SU-DHL-6 (cell line): ENCODE measurements around the gene UBE3B.

Experiments used
- CTCF ChIP-seq: fragments of 200-600 bp; sonication (generic); IDR thresholded peaks from one replicate; pipeline ENCODE4 v1.5.1; 2017; ENCODE audit warnings: antibody characterized with exemption, mild to moderate bottlenecking, low read length, moderate library complexity; ENCODE audit not compliant: insufficient read depth, poor library complexity, severe bottlenecking
- EZH2phosphoT487 ChIP-seq: fragments of 200-600 bp; sonication (generic), shearing (Covaris generic); conservative IDR thresholded peaks from 2 replicates; pipeline ENCODE4 v1.6.1; 2018; ENCODE audit warnings: mild to moderate bottlenecking, antibody characterized with exemption, low read length, moderate library complexity, mixed read lengths

DNA sequence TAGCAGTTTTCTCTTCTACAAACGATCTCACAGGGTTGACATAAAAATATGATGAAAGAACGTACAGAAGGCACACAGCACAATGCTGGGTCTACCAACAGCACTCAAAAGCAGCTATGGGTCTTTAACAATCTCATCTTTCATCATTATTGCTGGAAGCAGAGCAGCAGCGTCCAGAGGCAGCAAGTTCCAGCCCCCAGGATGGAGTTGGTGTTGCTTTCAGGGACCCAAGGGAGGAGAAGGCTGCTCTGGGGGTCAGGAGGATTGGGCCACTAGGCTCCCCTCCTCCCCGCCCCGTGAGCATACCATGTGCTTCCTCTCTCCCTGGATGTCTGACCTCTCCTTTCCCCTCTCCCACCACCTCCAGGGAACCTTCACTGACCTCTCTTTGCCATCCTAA is 13.7 kb upstream of the UBE3B start:
- TF ChIP-seq CTCF, result no peak
- TF ChIP-seq EZH2phosphoT487, result no peak
